K562 (cell line): ENCODE data around the gene YPEL3. TPM values are rescaled to one million over a fixed set of nuclear protein-coding genes. Genes with fewer than 3 reads are reported as not detected.

Source experiments
- ARID1B ChIP-seq: fragments of 450-650 bp; IDR thresholded peaks from 2 replicates; pipeline ENCODE4 v1.6.1; 2016; ENCODE audit warnings: antibody characterized with exemption, mild to moderate bottlenecking, inconsistent platforms
- LARP7 ChIP-seq: fragments of 450-650 bp; IDR thresholded peaks from 2 replicates; pipeline ENCODE4 v1.6.1; 2016
- NR2C2 ChIP-seq, 2 experiments: fragments of 200-800 bp in 1 of 2; sonication (Bioruptor generic) in 1 of 2; sonication (generic) in 1 of 2; formaldehyde crosslinking in 1 of 2; IDR thresholded peaks; 2 replicates each; pipeline versions ENCODE4 v1.6.1 to v1.8.0; 2016 to 2022; ENCODE audit warnings: mild to moderate bottlenecking in 1 of 2, missing compliant biosample characterization in 1 of 2, missing genetic modification characterization in 1 of 2, missing genetic modification reagents in 1 of 2
- SMARCA4 ChIP-seq: fragments of 450-650 bp; IDR thresholded peaks from 2 replicates; pipeline ENCODE4 v1.6.1; 2016
- polyA plus RNA-seq, 8 experiments: library from polyadenylated mRNA; depleted of rRNA in 4 of 8; stranded (reverse) in 5 of 8; unstranded in 3 of 8; fragments of >200 nt; fragmentation: Nextera tagmentation in 2 of 8; fragmentation: Illumina TruSeq in 1 of 8; extraction: Ambion mirVana in 2 of 8; extraction: Trizol in 1 of 8; gene quantifications; 2 replicates each; pipeline versions ENCODE4 v1.2.1 to v1.2.3, GENCODE V29; 2011 to 2014; ENCODE audit warnings: inconsistent platforms in 1 of 8, missing spikeins in 1 of 8
- total RNA-seq, 7 experiments: library from RNA; depleted of rRNA in 6 of 7; stranded (reverse); fragments of >200 nt in 6 of 7; fragmentation: Illumina TruSeq in 2 of 7; extraction: Trizol in 2 of 7; gene quantifications; 2 replicates each; pipeline versions ENCODE4 v1.2.1 to v1.2.3, GENCODE V29; 2011 to 2021; ENCODE audit warnings: low replicate concordance in 1 of 7
- TF ChIP-seq, protein P1 (sequence below): sonication (generic); formaldehyde crosslinking; IDR thresholded peaks from 2 replicates; pipeline ENCODE4 v1.9.0; 2022; ENCODE audit warnings: mild to moderate bottlenecking, missing genetic modification reagents
- TF ChIP-seq, protein P2 (sequence below): fragments of 450-650 bp; IDR thresholded peaks from 2 replicates; pipeline ENCODE4 v1.7.0; 2016; ENCODE audit warnings: borderline replicate concordance
- TF ChIP-seq, protein P3 (sequence below): sonication (generic); formaldehyde crosslinking; IDR thresholded peaks from 2 replicates; pipeline ENCODE4 v1.8.1; 2023; ENCODE audit warnings: missing genetic modification reagents, mild to moderate bottlenecking, borderline replicate concordance

Gene YPEL3
- total and polyA plus RNA-seq, 9 of the 15 experiments (the other 6 are each of a cell fraction or from before 2014, with no cell fraction given), result 0.41 to 15.0 (median 2.9) TPM

DNA sequence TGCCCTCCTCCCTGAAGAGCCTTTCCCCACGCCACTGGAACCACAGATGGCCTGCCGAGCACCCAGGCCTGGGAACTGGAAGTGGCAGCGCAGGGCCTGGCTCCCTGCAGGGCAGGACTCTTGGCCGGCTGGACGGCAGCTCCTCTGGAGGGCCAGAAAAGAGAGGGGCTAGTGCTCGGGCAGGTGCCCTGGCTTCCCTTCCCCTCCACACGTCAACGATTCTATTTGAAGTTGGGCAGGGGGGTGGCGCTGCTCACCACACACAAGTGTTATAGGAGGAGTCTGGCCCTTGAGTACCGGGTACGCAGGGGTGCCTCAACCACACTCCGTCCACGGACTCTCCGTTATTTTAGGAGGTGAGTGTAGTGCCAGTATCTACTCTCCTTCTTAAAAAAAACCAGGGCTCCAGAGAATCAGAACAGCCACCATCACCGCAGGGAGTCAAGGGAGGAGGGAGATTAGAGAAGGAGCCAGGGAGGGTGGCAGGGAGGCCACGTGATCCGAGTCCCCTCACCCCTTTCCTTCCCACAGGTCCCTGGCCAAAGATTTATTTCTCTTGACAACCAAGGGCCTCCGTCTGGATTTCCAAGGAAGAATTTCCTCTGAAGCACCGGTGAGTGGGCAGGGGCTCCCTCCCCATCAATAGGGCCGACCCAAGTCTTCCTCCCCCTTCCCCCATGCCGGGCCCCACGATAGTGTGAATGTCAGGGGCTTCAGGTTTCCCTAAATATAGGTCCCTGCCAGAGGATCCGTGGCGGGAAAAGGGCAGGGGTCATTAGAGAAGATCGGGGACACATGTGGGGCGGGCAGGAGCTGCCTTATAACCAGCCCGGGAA is 31.9 kb downstream of the YPEL3 start (continued):
- TF ChIP-seq, protein P1, sequence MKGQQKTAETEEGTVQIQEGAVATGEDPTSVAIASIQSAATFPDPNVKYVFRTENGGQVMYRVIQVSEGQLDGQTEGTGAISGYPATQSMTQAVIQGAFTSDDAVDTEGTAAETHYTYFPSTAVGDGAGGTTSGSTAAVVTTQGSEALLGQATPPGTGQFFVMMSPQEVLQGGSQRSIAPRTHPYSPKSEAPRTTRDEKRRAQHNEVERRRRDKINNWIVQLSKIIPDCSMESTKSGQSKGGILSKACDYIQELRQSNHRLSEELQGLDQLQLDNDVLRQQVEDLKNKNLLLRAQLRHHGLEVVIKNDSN (CRISPR knock-in tag), result peak; percentile 79
- 0 out of 2 replicates have a peak, but pooled peaks have one; percentile 21 for TF ChIP-seq LARP7
- TF ChIP-seq, protein P2, sequence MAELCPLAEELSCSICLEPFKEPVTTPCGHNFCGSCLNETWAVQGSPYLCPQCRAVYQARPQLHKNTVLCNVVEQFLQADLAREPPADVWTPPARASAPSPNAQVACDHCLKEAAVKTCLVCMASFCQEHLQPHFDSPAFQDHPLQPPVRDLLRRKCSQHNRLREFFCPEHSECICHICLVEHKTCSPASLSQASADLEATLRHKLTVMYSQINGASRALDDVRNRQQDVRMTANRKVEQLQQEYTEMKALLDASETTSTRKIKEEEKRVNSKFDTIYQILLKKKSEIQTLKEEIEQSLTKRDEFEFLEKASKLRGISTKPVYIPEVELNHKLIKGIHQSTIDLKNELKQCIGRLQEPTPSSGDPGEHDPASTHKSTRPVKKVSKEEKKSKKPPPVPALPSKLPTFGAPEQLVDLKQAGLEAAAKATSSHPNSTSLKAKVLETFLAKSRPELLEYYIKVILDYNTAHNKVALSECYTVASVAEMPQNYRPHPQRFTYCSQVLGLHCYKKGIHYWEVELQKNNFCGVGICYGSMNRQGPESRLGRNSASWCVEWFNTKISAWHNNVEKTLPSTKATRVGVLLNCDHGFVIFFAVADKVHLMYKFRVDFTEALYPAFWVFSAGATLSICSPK, result no peak
- no peak; the same call in 1 of the 2 replicates for TF ChIP-seq NR2C2 (CRISPR knock-in tag; IDR thresholded peaks at IDR 0.05)
- peak; percentile 70 for TF ChIP-seq NR2C2 (tag; IDR thresholded peaks at IDR 0.05)
- 0 out of 2 replicates have a peak, but pooled peaks have one; percentile 21 for TF ChIP-seq ARID1B
- TF ChIP-seq, protein P3, sequence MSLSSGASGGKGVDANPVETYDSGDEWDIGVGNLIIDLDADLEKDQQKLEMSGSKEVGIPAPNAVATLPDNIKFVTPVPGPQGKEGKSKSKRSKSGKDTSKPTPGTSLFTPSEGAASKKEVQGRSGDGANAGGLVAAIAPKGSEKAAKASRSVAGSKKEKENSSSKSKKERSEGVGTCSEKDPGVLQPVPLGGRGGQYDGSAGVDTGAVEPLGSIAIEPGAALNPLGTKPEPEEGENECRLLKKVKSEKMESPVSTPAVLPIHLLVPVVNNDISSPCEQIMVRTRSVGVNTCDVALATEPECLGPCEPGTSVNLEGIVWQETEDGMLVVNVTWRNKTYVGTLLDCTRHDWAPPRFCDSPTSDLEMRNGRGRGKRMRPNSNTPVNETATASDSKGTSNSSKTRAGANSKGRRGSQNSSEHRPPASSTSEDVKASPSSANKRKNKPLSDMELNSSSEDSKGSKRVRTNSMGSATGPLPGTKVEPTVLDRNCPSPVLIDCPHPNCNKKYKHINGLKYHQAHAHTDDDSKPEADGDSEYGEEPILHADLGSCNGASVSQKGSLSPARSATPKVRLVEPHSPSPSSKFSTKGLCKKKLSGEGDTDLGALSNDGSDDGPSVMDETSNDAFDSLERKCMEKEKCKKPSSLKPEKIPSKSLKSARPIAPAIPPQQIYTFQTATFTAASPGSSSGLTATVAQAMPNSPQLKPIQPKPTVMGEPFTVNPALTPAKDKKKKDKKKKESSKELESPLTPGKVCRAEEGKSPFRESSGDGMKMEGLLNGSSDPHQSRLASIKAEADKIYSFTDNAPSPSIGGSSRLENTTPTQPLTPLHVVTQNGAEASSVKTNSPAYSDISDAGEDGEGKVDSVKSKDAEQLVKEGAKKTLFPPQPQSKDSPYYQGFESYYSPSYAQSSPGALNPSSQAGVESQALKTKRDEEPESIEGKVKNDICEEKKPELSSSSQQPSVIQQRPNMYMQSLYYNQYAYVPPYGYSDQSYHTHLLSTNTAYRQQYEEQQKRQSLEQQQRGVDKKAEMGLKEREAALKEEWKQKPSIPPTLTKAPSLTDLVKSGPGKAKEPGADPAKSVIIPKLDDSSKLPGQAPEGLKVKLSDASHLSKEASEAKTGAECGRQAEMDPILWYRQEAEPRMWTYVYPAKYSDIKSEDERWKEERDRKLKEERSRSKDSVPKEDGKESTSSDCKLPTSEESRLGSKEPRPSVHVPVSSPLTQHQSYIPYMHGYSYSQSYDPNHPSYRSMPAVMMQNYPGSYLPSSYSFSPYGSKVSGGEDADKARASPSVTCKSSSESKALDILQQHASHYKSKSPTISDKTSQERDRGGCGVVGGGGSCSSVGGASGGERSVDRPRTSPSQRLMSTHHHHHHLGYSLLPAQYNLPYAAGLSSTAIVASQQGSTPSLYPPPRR (CRISPR knock-in tag), result no peak
- peak; percentile 33; the same call in 1 of the 2 replicates for TF ChIP-seq SMARCA4
